Vagina (tissue), 2 donors: ENCODE data around the gene ASB10.

ENCODE experiments used
- POLR2A ChIP-seq, 2 donors: fragments of 450-650 bp; IDR thresholded peaks; one replicate each; pipeline ENCODE4 v1.6.1; 2017; ENCODE audit warnings: antibody characterized with exemption in 2 of 2, mild to moderate bottlenecking in 2 of 2, moderate library complexity in 2 of 2
- POLR2AphosphoS5 ChIP-seq, 2 donors: sonication (generic); formaldehyde crosslinking; IDR thresholded peaks; one replicate each; pipeline ENCODE4 v1.9.0; 2017; ENCODE audit warnings: antibody characterized with exemption in 2 of 2, mild to moderate bottlenecking in 2 of 2, low read depth in 1 of 2; ENCODE audit not compliant: insufficient read depth in 1 of 2
- TF ChIP-seq, protein P1 (sequence below), 3 experiments: fragments of 450-650 bp in 2 of 3; fragments of 200-600 bp in 1 of 3; sonication (generic) in 1 of 3; IDR thresholded peaks; one replicate each; pipeline ENCODE4 v1.5.1; 2017 to 2019; ENCODE audit warnings: antibody characterized with exemption in 3 of 3, mild to moderate bottlenecking in 2 of 3, moderate library complexity in 2 of 3

DNA sequence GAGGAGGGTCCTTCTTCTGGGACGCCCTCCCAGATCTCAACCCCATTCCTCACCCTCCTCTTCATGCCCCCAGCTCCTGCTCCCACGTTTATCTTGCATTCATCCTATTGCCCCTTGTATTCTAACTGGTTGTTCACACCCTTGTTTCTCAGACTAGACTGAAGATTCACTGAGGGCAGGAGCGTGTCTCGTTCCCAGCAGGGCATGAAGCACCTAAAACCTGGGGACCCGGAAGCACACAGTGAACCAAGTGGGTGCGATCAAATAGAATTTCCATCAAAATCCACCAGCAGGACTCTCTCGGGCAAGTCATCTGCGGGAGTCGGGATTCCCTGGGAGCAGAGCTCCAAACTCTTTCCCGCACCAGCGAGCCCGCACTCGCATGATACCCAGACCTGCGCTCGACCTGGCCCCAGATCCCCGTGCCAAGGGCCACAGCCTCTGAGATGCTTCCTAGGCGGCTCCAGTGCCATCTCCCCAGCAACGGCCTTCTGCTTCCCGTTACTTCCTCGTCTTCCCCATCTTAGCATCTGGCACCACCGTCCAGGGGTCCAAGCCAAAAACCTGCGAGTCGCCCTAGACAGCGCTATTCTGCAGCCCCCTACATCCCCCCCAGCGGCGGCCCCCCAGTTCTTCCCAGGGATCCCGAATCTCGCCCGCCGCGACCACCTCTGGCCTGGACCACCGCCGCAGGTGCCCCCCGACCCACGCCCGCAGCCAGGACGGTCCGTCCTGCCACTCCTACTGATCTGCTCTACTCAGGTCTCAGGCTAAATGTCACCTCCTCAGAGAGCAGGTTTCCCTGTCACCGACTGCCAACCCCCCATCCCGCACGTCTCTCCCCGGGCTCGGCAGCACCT lies 13.4 kb downstream of the ASB10 start:
- TF ChIP-seq POLR2A (IDR thresholded peaks at IDR 0.05) (no peak), POLR2AphosphoS5 (IDR thresholded peaks at IDR 0.05; ENCODE audit: insufficient read depth in 1 of 2, low read depth in 1 of 2) (no peak)
- TF ChIP-seq, protein P1, sequence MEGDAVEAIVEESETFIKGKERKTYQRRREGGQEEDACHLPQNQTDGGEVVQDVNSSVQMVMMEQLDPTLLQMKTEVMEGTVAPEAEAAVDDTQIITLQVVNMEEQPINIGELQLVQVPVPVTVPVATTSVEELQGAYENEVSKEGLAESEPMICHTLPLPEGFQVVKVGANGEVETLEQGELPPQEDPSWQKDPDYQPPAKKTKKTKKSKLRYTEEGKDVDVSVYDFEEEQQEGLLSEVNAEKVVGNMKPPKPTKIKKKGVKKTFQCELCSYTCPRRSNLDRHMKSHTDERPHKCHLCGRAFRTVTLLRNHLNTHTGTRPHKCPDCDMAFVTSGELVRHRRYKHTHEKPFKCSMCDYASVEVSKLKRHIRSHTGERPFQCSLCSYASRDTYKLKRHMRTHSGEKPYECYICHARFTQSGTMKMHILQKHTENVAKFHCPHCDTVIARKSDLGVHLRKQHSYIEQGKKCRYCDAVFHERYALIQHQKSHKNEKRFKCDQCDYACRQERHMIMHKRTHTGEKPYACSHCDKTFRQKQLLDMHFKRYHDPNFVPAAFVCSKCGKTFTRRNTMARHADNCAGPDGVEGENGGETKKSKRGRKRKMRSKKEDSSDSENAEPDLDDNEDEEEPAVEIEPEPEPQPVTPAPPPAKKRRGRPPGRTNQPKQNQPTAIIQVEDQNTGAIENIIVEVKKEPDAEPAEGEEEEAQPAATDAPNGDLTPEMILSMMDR (IDR thresholded peaks at IDR 0.05), result no peak
